HG02981 (cell line): Measurements from ENCODE around the gene TTF2.

Experiments used
- ATAC-seq: cut with Tn5 transposase; IDR thresholded peaks from one replicate; pipeline ENCODE4 v1.9.1; 2021; ENCODE audit warnings: mild to moderate bottlenecking, moderate library complexity; ENCODE audit not compliant: unreplicated experiment

The TTF2 gene

DNA sequence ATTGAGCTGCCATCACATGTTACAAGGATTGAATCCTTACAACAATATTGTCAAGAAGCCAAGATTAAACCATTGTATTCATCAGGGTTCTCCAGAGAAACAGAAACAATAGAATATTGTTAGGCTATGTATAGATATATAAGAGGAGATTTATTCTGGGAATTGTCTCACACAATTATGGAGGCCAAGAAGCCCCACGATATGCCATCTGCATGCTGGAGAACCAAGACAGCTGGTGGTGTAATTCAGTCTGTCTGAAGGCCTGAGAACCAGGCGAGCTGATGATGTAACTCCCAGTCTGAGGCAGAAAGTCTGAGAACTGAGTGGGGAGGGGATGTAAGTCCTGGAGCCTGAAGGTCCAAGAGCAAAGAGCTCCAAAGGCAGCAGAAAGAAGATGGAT, 14.5 kb upstream of the TTF2 start:
- ATAC-seq: no peak

DNA sequence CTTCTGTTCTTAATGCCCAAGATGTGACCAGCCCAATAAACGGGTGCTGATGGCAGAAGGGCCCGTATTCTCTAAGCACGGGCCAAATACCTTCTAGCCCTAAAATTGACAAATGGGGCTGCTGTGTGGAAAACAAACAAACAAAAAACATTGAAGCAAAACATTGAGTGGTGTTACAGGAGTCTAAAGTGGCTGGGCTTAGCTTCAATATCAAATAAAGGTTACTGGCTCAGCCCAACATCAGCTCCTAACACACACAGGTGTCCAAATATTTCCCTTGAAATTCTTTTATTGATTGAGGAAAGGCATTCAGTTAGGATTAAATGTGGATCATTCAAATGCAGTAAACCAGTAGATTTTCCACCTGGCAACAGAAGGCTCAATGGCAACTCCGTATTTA, 13.3 kb upstream of the TTF2 start:
- ATAC-seq: no peak

DNA sequence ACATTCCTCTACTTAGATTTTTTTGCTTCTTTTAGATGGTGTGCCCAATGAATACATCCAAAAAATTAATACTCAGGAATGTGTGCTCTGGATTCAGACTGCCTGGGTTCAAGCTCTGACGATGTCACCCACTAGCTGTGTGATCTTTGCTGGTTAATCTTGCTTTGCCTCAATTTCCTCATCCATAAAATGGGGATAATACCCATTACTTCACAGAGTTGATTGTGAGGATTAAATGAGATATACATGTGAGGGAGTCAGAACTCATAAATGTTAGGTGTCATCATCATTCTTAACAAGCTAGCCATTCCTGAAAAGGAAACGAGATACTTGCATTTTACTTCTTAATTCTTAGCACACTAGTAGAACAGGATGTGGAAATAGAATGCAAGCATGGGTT, 12.9 kb upstream of the TTF2 start:
- no peak for ATAC-seq

DNA sequence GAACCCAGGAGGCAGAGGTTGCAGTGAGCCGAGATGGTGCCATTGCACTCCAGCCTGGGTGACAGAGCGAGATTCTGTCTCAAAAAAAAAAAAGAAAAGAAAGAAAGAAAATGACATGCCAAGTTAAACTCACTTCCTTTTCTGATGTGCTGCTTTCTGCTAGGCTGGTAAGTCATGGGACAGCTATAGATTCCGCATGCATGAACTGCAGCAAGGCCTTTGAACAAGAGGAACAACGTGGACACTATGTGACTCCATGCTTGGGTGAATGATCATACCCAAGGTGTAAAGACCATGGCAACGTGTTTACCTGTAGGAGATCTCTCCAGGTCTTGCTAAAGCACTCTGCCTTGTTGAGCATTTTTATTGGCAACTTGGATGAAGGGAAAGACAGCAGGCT, 10.3 kb upstream of the TTF2 start:
- no peak for ATAC-seq

DNA sequence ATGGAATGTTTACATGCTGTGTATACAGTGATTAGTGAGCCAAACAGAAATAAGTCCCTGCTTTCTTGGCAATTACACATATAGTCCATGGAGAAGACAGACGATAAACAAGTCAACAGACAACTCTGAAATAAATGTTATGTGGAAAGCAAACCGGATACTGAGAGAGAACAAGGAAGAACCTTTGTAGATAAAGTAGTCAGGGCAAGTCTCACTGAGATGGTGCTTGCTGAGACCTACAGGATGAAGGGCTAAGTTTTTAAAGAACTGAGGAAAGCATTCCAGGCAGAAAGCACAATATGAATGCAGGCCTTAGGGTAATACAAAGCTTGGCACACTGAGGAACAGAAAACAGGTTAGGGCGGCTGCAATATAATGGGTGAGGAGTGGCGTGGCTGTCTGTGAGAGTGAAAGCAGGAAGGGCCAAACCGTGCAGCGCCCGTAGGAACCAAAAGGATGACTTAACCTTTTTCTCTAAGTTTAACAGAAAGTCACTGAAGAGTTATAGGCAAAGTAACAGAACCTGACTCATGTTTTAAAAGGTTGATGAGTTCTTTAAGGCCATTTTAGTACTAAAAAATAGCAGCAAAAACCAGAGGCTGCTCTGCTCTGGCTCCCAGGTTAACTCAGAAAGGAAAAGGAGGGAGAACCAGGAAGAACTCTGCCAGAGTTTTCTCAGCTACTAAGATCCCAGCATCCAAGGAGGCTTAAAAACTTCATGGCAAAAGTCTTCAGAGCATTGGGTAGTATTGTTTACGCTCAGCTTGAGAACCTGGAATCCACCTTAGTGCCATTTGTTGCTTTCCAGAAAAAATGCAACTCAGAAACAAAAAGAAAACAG, 8.7 kb upstream of the TTF2 start:
- ATAC-seq: peak; percentile 81

DNA sequence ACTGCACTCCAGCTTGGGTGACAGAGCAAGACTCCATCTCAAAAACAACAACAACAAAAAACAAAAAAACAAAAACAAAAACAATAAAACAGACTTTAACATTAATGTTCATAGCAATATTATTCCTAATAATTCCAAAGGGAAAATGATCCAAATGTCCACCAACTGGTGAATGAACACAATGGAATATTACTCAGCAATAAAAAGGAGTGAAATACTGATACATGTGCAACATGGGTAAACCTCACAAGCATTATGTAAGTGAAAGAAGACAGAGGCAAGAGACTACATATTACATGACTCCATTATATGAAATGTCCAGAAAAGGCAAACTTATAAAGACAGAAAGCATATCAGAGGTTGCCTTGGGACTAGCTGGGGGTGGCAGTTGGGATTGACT, 6.1 kb upstream of the TTF2 start:
- no peak for ATAC-seq

DNA sequence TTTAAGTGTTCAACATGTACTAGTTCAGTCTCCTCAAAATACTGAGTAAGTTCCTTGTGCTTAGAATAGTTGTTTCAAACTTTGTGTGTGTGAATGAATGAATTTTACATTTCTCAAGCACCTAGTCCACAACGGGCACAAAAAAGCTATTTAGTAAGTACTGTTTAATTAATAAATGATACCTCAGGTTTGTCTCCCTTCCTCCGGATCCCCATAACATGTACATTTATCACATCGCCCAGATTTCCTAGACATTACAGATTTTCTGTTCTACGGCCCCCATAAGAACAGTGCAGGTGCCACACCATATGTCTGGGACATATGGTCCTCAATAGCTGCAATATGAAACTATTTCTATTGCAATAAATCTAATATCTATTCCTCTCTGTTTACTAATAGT, 1.3 kb upstream of the TTF2 start:
- no peak for ATAC-seq

DNA sequence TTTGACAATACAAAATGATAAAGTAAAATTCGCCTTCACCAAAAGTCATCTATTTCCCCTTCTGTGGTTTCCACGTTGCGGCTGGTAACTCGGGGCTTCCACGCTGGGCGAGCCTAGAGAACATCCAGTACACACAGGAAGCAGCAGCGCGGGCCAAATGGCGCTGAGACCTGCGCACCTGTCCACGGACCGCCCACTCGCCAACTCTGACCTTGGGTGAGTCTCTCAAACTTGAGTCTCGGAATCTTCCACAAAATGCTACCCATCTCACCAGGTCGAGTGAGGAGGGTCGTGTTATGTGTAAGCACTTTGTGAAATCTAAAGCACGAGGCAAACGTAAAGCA, 820 bp upstream of the TTF2 start:
- ATAC-seq: peak; percentile 23

DNA sequence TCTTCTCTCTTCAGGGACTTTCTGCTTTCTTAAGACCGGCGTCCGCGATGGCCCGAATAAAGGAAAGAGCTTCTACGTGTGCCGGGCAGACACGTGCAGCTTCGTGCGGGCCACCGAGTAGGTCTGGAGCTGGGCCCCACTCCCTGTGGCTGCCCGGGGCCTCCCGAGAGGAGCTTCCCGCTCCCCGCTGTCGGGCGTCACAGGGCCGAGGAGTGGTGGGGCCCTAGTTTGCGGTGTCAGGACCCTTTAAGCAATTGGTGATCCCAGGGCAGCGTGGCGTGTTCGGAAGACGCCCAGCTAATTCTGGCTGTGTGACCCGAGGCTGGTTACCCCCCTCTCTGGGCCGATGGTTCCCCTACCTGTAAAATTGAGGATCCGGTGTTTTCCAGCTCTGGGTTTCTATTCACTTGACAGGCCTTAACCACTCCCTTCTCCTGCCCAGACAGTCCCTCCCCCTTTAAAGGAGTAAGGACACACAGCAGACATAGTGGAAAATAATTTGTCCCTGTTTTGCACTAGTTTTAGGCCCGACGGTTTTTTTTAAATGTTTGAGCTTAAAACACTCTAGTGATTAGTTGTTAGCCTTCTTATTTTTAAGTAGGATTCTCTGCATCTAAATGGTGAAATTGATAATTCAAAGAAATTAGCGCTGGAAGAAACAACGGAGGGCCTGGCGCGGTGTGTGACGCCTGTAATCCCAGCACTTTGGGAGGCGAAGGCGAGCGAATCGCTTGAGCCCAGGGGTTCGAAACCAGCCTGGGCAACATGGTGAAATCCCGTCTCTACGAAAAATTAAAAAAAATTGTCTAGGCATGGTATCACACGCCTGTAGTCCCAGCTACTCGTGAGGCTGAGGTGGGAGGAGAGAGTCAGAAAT, 553 bp downstream of the TTF2 start:
- ATAC-seq: peak; percentile 5

DNA sequence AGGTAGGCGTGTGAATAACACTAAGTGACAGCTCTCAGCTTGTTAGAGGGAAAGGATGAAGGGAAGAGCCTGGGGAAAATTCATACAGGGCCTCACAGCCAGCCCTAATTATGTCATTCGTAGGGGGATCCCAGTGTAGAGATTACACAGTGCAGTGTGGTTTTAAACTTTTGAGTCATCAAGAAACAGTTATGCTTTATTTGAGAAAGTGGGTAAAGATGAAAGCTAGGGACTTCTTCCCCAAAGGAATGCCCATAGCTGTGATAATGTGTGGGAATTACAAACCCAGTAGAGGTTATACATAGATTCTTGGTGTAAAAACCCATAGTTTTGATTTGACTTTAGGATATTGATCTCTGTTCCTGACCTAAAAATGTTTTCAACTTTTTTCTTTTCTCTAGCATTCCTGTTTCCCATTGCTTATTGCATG, 1.9 kb downstream of the TTF2 start:
- peak; percentile 24 for ATAC-seq

DNA sequence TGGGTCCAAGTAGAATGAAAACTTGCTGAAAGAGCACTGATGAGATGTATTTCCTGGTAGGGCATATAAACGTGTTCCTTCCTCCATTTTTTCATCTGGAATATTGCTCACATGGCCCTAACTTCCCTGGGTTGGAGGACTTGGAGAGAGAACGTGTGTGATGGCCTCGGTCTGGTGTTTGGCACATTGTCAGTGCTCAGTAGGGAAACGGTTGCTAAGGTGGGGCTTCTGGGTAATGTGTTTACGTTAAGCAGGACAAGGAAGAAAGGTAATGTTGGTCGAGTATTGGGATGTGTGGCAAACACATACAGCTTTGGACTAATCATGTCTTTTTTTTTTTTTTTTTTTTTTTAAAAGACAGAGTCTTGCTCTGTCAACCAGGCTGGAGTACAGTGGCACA, 6.2 kb downstream of the TTF2 start:
- ATAC-seq: no peak

DNA sequence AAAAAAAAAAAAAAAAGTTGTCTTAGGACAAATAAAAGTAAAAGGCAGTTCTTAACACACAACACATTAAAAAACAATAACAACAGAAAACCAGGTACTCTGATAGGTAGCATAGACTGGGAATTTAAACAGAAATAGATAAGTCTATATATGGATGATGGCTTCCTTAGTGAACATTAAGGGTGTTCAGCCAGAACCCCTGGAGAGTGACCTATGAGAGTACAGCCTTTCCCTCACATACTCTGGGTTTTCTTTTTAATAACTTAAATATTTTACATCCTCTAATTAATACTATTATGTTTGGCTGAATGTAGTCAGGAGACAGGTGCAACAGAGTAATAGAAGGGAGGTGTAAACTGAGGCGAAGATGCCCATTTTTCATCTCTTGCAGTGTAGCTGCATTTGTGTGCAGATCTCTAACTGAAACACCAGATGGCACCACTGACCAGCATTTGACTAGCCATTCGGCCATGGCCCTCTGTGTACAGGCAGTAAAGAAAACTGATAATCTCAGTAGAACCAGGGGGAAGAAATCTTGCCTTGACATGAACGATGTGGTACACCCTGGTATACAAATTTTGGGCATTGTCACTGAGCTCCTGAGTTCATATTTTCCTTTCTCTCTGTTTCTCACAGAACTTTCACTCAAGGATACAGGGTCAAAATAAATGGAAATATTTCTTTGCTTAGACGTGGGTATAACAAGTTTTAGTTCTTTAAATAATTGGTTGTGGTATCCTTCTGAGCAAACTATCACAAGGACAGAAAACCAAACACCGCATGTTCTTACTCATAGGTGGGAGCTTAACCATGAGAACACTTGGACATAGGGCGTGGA, 7.6 kb downstream of the TTF2 start:
- no peak for ATAC-seq

DNA sequence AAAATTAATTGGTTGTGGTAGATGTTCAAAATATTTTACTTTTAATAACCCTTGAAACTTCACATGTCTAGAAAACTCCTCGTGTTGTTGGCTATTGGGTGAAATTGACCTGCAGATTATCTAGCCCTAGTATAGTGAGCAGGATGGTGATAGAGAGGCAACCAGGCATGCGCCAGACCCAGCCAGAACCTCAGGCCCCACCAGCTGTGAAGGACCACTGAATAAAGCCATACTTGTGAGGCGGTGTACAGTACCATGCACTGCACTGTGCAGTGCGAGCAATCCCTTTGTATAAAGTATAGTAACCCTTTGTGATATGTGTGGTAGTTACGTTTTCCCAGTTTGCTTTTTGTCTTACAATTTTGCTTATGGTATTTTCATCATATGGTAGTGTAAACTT, 8.5 kb downstream of the TTF2 start:
- ATAC-seq: no peak

DNA sequence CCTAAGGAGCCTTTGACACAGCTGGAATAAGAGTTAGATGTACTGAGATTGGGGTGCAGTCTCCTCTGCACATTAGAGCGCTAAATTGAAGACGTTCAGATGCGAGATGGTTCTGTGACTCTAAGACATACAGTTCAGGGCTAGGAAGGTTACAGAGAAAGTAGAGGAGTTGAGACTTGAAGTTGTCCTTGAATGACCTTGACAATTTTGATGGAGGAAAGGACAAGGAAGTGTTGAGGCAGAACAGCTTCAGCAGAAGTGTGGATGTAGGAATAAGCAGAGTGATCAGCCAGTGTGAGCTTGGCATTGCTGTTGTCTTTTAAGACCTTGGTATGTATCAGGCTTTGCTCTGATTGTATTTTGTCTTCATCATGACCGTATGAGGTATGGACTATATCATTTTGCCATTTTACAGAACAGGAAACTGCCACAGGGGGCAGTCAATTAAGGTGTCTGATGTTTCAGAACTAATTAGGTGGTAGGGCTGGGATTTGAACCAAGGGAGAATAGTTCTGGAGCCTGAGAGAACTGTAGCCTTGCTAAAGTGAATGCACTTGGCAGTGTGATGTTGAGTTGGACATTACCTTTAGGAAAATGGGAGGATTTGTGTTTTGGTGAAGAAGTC, 9.2 kb downstream of the TTF2 start:
- no peak for ATAC-seq

DNA sequence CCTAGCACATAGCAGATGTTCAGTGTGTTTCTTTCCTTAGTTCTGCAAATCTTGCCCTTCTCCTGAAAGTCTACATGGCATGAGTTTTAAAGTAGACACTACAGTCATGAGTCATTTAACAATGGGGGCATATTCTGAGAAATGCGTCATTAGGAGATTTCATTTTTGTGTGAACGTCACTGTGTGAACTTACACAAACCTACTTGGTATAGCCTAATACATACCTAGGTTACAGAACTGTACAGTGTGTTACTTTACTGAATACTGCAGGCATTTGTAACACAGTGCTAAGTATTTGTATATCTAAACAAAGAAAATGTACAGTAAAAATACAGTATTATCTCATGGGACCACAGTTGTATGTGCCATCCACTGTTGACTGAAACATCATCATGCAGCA, 10.0 kb downstream of the TTF2 start:
- no peak for ATAC-seq

DNA sequence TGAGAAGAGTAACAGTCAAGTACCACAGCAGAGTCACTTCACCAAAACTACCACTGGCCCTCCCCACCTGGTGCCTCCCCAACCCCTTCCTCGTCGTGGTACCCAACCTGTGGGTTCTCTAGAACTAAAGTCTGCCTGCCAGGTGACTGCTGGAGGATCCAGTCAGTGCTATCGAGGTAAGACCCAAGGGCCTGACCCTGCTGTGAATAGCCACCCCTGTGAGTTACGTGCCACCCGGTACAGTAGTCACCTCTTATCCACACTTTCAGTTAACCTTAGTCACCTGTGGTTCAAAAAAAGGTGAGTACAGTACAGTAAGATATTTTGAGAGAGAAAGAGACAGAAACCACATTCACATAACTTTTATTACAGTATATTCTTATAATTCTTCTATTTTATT, 16.5 kb downstream of the TTF2 start:
- no peak for ATAC-seq

DNA sequence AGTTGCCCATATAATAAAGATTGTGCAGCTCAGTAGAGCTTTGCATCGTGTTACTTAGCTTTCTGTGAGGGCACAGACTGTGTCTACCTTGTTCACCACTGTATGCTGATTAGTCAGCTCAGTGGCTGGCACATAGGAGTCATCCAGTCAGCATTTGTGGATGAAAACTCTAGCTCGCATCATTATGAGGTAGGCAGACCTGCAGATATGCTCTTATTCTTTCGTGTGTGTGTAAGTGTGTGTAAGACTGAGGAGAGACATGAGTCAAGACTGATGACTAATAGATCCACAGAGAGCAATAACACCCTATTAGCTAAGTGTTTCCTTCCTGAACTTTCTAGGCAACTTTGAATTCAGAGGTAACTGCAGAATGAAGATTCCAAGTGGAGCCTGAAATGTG, 17.1 kb downstream of the TTF2 start:
- ATAC-seq: no peak

DNA sequence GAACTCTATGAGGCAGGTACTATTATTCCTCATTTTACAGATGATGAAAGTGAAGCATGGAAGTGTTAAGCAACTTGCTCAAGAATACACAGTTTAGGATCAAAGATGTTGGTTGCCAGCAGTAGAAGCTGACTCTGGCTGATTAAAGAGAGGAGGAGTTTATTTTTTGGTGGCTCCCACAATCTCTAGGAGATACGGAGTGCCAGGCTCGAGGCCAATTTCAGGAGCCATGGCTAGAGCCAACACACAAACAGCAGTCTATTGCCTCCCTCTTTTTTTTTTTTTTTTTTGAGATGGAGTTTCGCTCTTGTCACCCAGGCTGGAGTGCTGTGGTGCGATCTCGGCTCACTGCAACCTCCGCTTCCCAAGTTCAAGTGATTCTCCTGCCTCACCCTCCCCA, 19.6 kb downstream of the TTF2 start:
- no peak for ATAC-seq

DNA sequence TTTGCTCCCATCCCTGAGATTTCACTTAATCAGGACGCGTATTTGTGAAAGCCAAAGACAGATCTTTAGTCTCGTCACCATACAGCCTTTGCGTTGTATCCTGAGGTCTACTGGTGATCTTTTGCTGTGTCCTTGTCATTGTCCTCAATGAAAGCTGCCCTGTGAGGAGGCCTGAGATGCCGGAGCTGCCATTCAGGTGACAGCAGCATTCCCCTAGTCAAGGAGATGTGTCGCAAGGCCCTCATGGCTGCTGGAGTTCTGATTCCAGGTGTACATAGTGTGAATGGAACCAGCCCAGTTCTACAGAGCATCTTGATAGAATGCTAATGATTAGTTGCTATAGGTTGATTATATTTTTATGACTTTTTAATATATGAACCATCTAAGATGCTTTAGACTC, 24.1 kb downstream of the TTF2 start:
- ATAC-seq: no peak

DNA sequence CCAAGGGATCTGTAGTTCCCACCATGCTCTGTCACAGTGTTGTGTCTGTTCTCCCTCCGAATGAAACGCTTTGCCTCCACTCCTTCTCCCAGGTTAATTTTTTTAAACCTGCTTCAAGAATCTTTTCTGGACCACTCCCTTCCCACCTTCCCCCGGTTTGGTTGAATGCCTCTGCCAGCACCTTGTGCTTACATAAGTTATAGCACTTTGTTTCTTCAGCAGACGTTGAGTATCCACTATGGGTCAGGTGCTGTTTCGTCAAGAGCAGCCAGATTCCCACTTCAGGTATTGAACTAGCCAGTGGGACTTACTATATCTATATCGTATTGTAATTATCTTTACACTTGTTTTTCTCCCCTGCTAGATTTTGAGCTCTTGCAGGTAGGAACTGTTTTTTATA, 27.6 kb downstream of the TTF2 start:
- no peak for ATAC-seq

DNA sequence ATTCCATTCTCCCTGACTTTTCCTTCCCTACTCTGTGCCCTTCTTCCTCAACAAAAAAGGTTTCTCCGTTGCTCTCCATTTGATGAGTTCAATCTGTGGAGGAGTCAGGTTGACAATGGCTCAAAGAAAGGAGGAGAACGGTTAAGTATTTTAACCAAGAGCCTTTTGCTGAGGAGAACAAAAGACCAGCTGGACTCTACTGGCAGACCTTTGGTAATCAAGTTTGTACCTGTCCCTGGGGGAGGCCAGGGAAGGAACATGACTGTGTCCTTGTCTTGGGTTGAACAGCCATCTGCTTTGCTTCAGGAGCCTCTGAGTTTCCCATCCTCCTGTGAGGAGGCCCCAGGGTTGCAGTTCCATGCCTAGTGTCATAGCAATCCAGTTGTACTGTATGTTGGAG, 29.9 kb downstream of the TTF2 start:
- ATAC-seq: no peak
